Adipocyte (in vitro differentiated cells): ENCODE measurements around the gene PCK2.

ENCODE experiments used
- DNase-seq: peaks from one replicate; pipeline ENCODE4 v3.0.0-alpha.2; 2015; ENCODE audit warnings: low read depth
- H3K27me3 ChIP-seq: replicated peaks from 2 replicates; pipeline ENCODE4 v1.7.0; 2013; ENCODE audit warnings: mild to moderate bottlenecking, low read length, moderate library complexity; ENCODE audit not compliant: control insufficient read depth, insufficient read depth
- H3K36me3 ChIP-seq: 2 replicates; pipeline ENCODE4 v1.7.0; 2013; ENCODE audit warnings: low read length, mild to moderate bottlenecking, moderate library complexity; ENCODE audit not compliant: control insufficient read depth, insufficient read depth, severe bottlenecking
- H3K4me1 ChIP-seq: 2 replicates; pipeline ENCODE4 v1.7.0; 2013; ENCODE audit warnings: mild to moderate bottlenecking, low read length, moderate library complexity; ENCODE audit not compliant: control insufficient read depth, insufficient read depth
- H3K4me3 ChIP-seq: 2 replicates; pipeline ENCODE4 v1.7.0; 2013; ENCODE audit warnings: mild to moderate bottlenecking, low read length, moderate library complexity
- H3K9ac ChIP-seq: 2 replicates; pipeline ENCODE4 v1.7.0; 2013; ENCODE audit warnings: mild to moderate bottlenecking, low read length, moderate library complexity
- H3K9me3 ChIP-seq: 2 replicates; pipeline ENCODE4 v1.7.0; 2013; ENCODE audit warnings: mild to moderate bottlenecking, low read length, moderate library complexity; ENCODE audit not compliant: control insufficient read depth

PCK2 gene

GRCh38 chr14:24092505-24093206, 1.5 kb upstream of the PCK2 start:
- peak; percentile 13 for DNase-seq
- H3K27me3 ChIP-seq: no peaks in the 10 kb centered on the region
- H3K9me3 ChIP-seq: no peaks in the 10 kb centered on the region
- no peak overlapping the region for H3K4me3 ChIP-seq
- H3K9ac ChIP-seq: no peak overlapping the region
- peaks cover 28% of the 10 kb centered on the region for H3K4me1 ChIP-seq
- no peaks in the 10 kb centered on the region for H3K36me3 ChIP-seq

GRCh38 chr14:24093207-24093900, 757 bp upstream of the PCK2 start:
- H3K4me3 ChIP-seq: peak overlapping the region; percentile 46
- H3K36me3 ChIP-seq: peaks cover 5% of the 10 kb centered on the region
- peaks cover 28% of the 10 kb centered on the region for H3K4me1 ChIP-seq
- H3K27me3 ChIP-seq: no peaks in the 10 kb centered on the region
- peak overlapping the region; percentile 44 for H3K9ac ChIP-seq
- DNase-seq: no peak
- H3K9me3 ChIP-seq: no peaks in the 10 kb centered on the region

- no peak for DNase-seq
- H3K4me1 ChIP-seq: peaks cover 28% of the 10 kb centered on the region
- peaks cover 20% of the 10 kb centered on the region for H3K36me3 ChIP-seq
- H3K4me3 ChIP-seq: peak overlapping the region; percentile 91
- H3K27me3 ChIP-seq: no peaks in the 10 kb centered on the region
- H3K9ac ChIP-seq: peak overlapping the region; percentile 94
- H3K9me3 ChIP-seq: no peaks in the 10 kb centered on the region
These were observed 745 bp downstream of the PCK2 start for GRCh38 chr14:24094841-24095270.

GRCh38 chr14:24095271-24096068, 1.4 kb downstream of the PCK2 start:
- peak; percentile 55 for DNase-seq
- Histone ChIP-seq H3K4me1 (peaks cover 28% of the 10 kb centered on the region), H3K9ac (peak overlapping the region; percentile 94), H3K9me3 (no peaks in the 10 kb centered on the region), H3K27me3 (no peaks in the 10 kb centered on the region), H3K36me3 (peaks cover 26% of the 10 kb centered on the region), H3K4me3 (peak overlapping the region; percentile 91)

GRCh38 chr14:24096545-24097181, 2.6 kb downstream of the PCK2 start:
- H3K36me3 ChIP-seq: peaks cover 38% of the 10 kb centered on the region
- no peaks in the 10 kb centered on the region for H3K9me3 ChIP-seq
- no peak for DNase-seq
- H3K9ac ChIP-seq: no peak overlapping the region
- no peaks in the 10 kb centered on the region for H3K27me3 ChIP-seq
- H3K4me3 ChIP-seq: no peak overlapping the region
- H3K4me1 ChIP-seq: peaks cover 28% of the 10 kb centered on the region

GRCh38 chr14:24098229-24098926, 4.3 kb downstream of the PCK2 start:
- Histone ChIP-seq H3K27me3 (no peaks in the 10 kb centered on the region), H3K36me3 (peaks cover 49% of the 10 kb centered on the region), H3K4me3 (no peak overlapping the region), H3K9me3 (no peaks in the 10 kb centered on the region), H3K9ac (no peak overlapping the region), H3K4me1 (peaks cover 14% of the 10 kb centered on the region)
- no peak for DNase-seq

- H3K36me3 ChIP-seq: peaks cover 57% of the 10 kb centered on the region
- no peak for DNase-seq
These were observed 5.1 kb downstream of the PCK2 start for GRCh38 chr14:24098927-24099813.

GRCh38 chr14:24100197-24100981, 6.3 kb downstream of the PCK2 start:
- Histone ChIP-seq H3K4me3 (no peak overlapping the region), H3K9ac (no peak overlapping the region), H3K4me1 (peaks cover 5% of the 10 kb centered on the region), H3K9me3 (no peaks in the 10 kb centered on the region), H3K36me3 (peaks cover 61% of the 10 kb centered on the region), H3K27me3 (no peaks in the 10 kb centered on the region)
- no peak for DNase-seq

More at GRCh38 chr14:24098927-24099813, 5.1 kb downstream of the PCK2 start:
- H3K9me3 ChIP-seq: no peaks in the 10 kb centered on the region
- H3K4me3 ChIP-seq: no peak overlapping the region
- H3K4me1 ChIP-seq: peaks cover 10% of the 10 kb centered on the region
- no peaks in the 10 kb centered on the region for H3K27me3 ChIP-seq
- H3K9ac ChIP-seq: no peak overlapping the region

GRCh38 chr14:24100982-24101494, 6.9 kb downstream of the PCK2 start:
- Histone ChIP-seq H3K9me3 (no peaks in the 10 kb centered on the region), H3K36me3 (peaks cover 61% of the 10 kb centered on the region), H3K27me3 (no peaks in the 10 kb centered on the region), H3K4me3 (no peak overlapping the region), H3K9ac (no peak overlapping the region), H3K4me1 (no peaks in the 10 kb centered on the region)
- no peak for DNase-seq
